NCI-H510A (cell line): ENCODE data around the gene MZT2B.
"Not testable (repeated sequence)": the region's sequence is repeated elsewhere in the genome, so short reads cannot be mapped to it uniquely, and the experiment has no call there.

ENCODE experiments used
- DNase-seq: peaks from one replicate; lab custom pipeline; 2025; lab: John Stamatoyannopoulos, UW

MZT2B gene

DNA sequence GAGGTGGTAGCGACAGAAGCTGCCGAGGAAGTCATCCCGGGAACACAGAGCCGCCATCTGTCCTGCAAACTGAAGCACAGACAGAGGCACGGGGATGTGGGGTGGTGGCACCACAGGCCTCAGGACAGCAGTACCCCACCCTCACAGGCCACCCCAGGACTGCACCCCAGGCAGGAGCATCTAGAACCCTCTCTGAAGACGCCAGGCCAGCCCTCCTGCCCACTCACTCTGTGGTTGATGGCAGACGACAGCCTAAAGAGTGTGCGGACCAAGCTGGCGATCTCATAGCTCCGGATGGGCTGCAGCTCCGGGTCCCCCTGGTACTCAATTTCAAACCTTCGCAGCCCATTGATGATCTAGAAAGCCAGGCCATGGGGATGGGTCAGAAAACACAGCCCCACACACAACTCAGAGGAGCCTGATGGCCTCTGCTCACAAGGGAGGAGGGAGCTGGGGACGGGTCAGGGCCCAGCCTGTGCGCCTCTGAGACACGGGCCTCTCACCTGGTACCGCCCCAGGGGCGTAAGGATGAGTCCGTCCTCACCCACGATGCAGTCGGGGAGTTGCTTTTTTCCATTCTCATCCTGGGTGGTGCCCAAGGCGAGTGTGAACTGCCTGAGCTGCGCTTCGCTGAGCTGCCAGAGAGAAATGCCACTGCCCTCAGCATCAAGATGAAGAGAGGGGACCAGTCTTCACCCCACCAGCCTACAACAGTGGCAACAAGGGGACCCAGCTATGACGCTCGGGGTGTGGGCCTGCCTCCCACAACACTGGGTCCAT lies 29.1 kb upstream of the MZT2B start:
- DNase-seq, result no peak

DNA sequence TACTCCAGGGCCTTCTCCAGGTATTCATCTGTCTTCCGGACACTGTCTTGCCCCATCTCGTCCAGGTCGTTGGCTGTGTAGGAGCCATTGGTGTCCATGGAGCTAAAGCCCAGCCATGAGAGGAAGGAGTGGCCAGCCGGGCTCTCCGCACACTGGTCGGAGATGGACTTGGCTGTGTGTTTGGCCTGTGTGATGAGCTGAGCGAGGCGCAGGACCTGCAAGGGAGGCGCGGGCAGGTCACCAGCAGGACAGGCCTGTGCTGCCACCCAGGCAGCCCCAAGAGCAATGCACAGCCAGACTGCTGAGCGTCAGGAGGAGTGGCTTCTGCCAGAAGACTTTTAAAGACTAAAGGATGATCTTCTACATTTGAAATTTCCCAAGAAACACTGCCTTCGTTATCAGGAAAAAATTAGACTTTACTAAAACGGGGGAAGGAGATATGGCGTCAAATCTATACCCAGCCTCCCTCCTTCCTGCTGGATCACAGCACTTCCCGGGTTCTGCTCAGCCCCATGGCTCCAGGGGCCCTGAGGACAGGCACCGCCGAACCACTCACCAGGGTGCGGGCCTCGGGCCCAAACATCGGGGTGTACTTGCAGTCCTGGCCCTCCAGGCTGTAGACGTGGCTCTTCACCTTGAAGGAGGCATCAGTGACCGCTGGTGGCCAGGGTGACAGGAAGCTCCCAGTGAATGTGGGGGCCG lies 28.2 kb upstream of the MZT2B start:
- DNase-seq, result not testable (repeated sequence)

DNA sequence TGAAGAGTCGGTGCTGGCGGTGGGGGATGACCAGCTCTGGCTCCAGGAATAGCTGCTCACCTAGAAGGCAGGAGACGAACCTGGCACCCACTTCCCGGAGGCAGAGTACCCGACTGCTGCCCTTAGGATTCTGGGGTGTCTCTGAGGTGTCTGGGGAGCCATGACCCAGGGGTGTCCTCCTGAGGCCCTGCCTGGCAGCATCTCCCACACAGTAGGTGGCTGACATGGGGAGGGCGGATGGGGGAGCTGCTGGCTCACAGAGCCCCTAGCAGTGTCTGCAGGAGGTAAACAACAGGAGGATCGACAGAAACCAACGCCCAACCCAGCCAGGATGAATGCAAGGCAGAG lies 27.7 kb upstream of the MZT2B start:
- DNase-seq, result not testable (repeated sequence)

DNA sequence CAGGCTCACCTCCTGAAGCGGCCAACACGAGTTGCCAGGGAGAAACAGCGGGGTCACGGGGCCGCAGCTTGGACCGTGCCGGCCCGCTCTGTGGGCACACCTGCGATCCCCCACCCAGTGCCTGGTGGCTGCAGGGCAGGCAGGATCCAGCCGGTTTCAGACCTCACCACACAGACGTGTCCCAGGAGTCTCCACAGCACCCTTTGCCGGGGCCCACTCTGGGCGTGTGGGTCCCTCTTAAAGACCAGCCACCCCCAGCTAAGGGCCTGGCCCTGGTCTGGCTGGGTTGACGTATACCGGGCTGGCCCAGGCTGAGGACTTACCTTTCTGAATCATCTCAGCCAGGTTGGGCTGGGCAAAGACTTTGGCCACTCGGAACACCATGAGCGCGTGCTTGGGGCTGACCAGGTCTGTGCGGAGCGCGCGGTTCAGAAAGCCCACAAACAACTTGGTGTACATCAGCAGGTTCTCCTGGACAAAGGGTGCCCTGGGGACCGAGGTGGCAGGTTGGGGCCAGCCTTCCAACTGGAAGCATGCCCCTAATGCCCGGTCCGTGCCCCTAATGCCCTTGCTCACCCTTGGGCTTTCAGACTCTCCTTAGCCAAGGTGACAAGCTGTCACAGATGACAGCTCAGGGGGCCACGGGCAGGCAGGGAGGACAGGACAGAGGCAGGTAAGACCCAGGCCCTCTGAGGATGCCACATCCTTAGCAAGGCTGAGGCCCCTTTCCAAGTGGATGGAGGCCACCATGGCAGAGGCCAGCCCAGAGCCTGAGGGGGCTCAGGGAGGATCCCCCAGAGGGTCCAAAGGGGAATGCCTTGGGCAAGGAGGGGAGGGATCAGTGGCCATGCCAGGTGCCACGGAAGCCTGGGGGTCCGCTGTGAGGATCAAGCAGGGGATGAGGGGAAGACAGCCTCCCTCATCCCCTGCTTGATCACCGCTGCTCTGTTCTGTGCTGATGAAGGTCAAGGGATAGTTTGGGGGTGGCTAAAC lies 27.0 kb upstream of the MZT2B start:
- no peak for DNase-seq

DNA sequence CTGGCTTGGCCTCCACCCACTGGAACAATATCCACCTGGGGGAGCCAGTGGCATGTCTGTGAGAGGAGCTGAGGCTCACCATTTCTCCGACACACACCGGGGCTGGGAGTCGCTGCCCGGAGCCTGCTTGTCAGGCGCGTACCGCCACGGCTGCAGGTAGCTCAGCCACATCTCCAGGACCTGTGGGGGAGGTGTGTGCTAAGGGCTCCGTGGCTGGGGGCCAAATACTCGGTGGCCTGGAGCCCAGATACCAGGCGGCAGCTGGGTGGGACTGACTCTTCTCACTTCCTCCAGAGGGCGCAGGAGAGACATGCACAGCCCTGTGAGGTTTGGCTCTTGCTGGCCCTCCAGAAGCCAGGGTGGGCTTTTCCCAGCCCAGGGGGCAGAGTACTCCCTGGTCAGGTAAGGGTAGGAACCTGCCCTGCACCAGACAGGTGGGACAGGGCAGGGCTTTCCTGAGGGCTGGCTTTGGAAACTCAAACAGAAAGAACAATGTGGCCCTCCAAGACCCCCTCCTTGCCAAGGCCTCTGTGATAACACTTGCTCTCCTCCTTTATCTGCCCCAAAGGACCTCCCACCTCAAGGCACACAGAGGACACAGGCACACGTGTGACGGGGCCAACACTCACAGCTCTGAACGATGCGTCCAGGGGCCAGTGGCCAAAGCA lies 26.0 kb upstream of the MZT2B start:
- DNase-seq, result peak; percentile 17

DNA sequence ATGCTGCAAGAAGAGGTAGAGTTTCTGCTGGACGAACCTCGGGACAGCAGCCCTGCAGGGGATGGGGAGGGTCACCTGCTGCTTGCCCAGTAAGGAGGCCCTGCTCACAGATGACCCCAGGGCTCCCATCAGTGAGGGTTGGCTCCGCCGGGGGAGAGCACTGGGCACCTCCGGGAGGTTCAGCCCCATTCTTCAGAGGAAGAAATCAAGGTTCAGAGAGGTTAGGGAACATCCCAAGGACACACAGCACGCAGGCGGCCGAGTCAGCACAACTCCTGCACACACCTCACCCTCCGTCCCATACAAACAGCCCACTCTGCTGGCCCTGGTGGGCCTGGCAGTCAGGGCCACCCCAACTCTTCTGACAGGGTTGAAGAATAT lies 25.4 kb upstream of the MZT2B start:
- DNase-seq, result no peak

DNA sequence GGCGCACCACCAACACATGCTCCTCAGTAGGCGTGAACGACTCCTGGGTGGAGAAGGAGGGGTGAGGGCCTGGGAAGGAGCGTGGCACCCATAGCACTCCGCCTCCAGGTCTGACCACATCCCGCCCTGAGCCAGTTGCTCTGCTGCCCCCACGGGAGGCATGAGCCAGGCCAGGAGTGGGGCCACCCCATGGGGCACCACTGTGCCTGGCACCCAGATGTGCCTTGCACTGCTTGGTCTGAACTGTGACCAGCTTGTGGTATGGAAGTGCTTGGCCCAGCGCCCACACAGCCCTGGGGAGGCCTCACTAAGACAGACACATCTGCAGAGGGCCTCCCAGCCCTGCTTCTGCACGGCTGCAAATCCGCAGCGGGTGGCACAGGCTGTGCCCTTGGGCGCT lies 24.7 kb upstream of the MZT2B start:
- DNase-seq, result not testable (repeated sequence)

DNA sequence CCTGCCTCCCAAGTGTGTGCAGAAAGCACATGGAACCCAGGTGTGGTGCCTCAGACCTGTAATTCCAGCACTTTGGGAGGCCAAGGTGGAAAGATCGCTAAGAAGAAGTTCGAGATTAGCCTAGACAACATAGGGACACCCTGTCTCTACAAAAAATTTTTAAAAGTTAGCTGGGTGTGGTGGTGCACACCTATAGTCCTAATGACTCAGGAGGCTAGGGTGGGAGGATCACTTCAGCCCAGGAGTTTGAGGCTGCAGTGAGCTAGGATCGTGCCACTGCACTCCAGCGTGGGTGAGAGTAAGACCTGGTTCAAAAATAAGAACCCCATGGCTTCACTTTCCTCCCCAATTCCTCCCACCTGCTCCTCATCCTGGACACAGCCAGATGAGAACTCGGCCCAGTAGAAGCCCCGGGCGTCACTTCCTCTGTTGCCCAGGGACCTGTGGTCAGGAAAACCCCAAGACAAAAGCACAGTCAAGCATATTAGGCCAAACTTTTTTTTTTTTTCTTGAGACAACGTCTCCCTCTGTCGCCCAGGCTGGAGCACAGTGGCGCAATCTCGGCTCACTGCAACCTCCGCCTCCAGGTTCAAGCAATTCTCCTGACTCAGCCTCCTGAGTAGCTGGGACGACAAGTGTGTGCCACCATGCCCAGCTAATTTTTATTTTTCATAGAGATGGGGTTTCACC lies 24.1 kb upstream of the MZT2B start:
- not testable (repeated sequence) for DNase-seq

DNA sequence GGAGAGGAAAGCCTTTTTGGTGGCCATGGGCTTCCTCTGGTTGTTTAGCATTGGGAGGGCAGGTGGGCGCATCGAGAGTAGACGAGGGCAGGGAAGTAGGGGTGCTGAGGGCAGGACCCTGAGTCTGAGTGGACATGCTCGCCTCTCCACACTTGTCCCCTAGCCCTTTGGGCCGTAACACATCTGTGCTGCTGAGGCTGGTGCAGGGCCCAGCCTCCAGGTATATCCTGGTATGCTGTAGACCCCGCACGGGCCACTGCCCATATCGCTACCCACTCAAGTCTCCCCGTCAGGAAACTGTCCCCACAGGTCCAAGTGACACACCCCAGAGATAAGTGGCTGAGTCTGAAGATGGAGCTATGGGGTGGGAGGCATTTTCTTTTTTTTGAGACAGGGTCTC lies 23.4 kb upstream of the MZT2B start:
- no peak for DNase-seq

DNA sequence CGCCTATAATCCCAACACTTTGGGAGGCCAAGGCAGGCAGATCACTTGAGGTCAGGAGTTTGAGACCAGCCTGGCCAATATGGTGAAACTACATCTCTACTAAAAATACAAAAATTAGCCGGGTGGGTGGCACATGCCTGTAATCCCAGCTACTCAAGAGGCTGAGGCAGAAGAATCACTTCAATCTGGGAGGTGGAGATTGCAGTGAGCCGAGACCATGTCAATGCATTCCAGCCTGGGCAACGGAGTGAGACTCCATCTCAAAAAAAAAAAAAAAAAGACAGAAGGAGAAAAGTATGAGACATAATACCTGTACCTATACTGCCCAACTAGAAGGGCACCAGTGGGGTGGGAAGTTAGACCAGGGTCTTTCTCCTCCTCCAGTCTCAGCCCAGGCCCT lies 22.7 kb upstream of the MZT2B start:
- not testable (repeated sequence) for DNase-seq

DNA sequence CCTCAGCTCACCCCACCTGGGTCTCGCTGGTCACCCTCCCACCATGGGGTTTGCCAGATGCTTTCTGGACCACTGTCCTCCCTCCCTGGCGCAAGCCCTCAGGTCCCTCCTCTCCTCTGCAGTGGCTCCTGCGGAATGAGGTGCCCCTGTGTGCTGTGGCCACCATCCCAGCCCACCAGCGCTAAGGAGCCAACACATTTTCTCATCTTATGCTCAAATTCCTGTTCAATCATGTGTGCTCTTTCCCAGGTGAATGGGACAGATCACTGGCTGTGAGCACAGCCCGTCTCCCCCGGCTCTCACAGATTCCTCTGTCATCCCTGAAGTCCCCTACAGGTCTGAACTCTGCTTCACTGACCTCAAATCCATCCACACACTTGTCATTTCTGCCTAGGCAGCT lies 21.9 kb upstream of the MZT2B start:
- no peak for DNase-seq

DNA sequence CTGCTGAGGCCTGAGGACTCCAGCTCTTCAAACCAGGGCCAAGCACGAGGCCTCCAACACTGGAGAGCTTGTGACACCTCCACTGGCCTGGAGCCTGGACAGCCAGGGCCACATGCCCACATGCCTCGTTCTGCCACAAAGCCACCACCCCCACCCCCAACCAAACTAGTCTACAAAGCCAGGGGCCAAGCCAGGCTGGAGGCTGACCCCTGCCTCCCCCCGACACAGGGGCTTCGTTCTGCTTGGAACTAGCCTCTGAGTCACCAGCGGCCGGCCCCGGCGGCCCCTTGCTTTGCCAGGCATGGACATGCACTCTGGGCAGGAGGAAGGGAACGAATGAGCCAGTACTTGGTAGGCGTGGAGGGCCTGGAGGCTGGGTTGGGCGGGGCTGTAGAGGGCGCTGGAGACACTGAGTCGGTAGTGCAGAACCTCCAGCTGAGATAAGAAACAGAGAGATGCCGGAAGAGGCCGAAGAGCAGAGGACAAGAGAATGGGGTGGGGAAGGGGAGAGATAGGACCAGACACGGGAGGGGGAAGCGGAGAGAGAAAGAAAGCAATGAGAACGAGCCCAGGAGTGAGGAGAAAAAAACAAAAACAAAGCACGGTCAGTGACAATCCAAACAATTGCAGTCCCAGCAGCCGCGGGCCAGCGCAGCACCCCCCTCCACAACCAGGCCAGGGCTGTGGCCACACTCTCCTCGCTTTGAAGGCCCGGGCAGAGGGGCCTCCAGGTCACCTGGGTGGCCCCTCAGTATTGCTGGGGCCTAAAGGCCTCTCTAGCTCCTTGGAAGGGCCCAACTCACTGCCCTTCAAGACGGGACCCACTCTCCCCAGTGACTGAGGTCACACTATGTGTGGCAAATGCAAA lies 21.0 kb upstream of the MZT2B start:
- DNase-seq, result not testable (repeated sequence)

DNA sequence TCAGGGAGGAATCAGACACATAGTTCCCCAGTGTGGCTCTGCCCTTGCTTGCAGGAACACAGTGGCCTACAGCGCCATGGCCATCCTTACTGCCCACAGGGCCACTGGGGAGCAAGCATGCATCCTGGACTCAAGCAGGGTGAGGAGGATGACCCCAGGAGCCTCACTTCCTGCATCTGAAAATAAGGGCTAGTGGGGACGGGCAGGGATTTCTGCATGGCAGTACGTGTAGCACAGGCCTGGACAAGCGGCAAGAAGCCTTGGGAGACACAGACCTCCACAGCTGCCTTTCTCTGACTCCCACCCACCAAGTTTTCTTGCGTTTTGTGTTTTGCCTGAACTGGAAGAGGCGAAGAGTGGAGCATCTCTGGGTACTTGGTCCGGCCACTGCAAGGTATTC lies 19.6 kb upstream of the MZT2B start:
- DNase-seq, result not testable (repeated sequence)

DNA sequence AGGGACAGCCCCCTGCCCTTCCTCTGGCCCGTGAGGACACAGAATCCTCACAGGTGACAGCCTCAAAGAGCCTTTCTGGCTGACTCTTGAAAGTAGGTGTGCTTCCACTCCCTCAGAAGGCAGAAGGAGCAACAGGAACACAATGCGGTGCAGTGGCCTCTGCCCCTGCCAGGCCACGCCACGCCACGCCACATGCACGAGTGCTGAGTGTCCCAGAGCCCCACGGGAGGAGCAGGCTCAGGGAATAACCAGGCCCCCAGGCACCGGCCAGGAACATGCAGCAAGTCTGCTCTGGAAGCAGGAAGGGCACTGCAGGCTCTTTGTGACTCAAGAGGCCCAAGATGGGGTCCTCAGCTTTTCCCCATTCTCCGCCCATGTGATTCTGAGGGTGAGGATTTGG lies 19.1 kb upstream of the MZT2B start:
- DNase-seq, result no peak

DNA sequence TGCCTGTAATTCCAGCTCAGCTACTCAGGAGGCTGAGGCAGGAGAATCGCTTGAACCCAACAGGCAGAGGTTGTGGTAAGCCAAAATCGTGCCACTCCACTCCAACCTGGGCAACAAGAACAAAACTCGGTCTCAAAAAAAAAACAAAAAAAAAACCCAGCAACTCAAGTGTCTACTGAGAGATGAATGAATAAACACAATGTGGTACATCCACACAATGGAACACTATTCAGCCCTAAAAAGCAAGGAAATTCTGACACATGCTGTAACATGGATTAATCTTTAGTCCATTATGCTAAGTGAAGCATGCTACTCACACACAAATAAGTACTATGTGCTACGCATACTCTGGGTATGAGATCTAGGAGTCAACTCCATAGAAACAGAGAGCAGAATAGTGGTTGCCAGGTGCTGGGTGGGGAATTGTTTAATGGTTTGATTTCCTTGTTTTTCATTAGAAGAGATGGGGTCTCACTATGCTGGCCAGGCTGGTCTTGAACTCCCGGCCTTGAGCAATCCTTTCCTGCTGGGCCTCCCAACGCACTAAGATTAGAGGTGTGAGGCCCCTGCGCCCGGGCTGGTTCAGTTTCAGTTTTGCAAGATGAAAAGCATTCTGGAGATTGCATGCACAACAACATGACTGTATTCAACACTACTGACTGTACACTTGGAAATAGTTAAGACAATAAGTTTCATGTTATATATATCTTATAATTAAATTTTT lies 16.6 kb upstream of the MZT2B start:
- no peak for DNase-seq

DNA sequence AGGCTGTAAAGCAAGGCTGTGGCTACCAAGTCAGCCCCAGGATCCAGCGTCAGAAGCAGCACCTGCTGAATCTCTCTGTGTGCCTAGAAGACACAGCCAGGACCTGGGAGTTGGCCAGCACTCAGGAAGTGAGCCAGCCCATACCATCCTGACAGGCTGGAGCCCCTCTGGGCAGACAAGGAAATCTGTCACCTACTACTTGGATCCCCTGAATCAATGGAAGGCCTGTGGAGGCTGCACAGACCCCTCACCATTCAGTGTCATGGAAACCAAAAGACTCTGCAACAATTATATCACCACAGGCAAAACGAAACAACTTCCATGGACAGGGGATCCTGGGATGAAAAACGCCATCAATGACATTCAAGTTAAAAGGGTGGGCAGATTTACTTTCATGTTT lies 15.5 kb upstream of the MZT2B start:
- not testable (repeated sequence) for DNase-seq

DNA sequence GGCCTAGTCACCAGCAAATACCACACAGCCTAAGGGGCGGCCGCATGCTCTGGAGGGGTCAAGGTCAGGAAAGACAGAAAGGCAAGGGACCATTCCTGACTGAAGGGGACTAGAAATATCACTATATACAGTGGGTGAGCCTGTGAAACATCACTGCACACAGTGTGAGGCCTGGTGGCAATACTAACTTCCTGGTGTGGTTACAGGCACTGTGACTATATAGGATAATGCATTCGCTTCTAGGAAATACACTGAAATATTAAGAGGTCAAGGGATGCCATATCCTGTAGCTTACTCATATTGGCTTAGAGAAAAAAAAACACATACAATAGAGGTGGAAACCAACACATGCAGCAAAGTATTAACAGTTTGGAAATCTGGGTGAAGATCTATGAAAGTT lies 12.9 kb upstream of the MZT2B start:
- DNase-seq, result not testable (repeated sequence)

DNA sequence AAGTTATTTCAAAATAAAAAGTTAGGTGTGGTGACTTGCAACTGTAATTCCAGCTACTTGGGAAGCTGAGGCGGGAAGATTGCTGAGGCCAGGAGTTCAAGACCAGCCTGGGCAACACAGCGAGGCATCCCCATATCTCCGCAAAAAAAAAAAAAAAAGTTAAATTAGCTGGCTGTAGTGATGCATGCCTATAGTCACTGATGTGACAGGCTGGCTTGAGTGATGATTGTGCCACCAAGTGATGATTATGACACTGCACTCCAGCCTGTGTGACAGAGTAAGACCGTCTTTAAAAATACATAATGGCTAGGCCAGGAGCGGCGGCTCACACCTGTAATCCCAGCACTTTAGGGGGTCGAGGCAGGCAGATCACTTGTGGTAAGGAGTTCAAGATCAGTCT lies 12.2 kb upstream of the MZT2B start:
- no peak for DNase-seq

DNA sequence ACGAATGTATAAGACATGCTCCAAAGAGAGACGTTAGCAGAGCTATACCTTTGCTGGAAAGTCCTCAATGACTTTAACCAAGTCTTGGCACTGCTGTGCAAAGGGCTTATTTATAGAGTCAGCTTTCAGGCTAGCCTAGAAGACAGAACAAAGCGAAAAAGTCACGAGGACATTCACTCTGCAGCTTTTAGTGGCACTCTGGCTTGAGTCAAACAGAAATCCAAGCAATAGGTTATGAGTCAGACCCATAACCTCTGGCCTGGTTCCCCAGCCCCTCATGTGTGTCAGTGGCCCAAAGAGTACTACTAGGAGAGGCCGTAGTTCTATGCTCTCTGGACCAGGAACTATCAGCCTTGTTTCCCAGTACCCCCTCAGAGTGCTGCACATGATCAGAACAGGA lies 7.2 kb upstream of the MZT2B start:
- DNase-seq, result not testable (repeated sequence)
